ENCODE measurements around the gene MAGI3.

MAGI3 gene

GRCh38 chr1:113369699-113370098 is 20.6 kb upstream of the MAGI3 start:
- no peaks in the 10 kb centered on the region for H3K9me3 ChIP-seq (ENCODE audit: severe bottlenecking)
- no peaks in the 10 kb centered on the region for H3K4me1 ChIP-seq (ENCODE audit: insufficient read depth, poor library complexity, severe bottlenecking)
- no peak for TF ChIP-seq CTCF (IDR thresholded peaks at IDR 0.05; ENCODE audit: poor library complexity, severe bottlenecking)
- no peak overlapping the region for H3K27ac ChIP-seq (ENCODE audit: poor library complexity, severe bottlenecking)
- H3K27me3 ChIP-seq (ENCODE audit: insufficient read depth, poor library complexity, severe bottlenecking): no peaks in the 10 kb centered on the region
- ATAC-seq (ENCODE audit: low read depth) (no peak), DNase-seq (ENCODE audit: low spot score) (no peak)
- no peaks in the 10 kb centered on the region for H3K36me3 ChIP-seq (ENCODE audit: low read depth)
- no peak overlapping the region for H3K4me3 ChIP-seq (ENCODE audit: severe bottlenecking)

- Histone ChIP-seq H3K4me1 (ENCODE audit: insufficient read depth, poor library complexity, severe bottlenecking) (no peaks in the 10 kb centered on the region), H3K36me3 (ENCODE audit: low read depth) (no peaks in the 10 kb centered on the region), H3K4me3 (ENCODE audit: severe bottlenecking) (no peak overlapping the region), H3K9me3 (ENCODE audit: severe bottlenecking) (no peaks in the 10 kb centered on the region), H3K27me3 (ENCODE audit: insufficient read depth, poor library complexity, severe bottlenecking) (no peaks in the 10 kb centered on the region), H3K27ac (ENCODE audit: poor library complexity, severe bottlenecking) (no peak overlapping the region)
- ATAC-seq (ENCODE audit: low read depth): no peak
- TF ChIP-seq CTCF (IDR thresholded peaks at IDR 0.05; ENCODE audit: poor library complexity, severe bottlenecking): no peak
- no peak for DNase-seq (ENCODE audit: low spot score)
Observed at GRCh38 chr1:113370868-113371267, 19.4 kb upstream of the MAGI3 start.

- H3K27ac ChIP-seq (ENCODE audit: poor library complexity, severe bottlenecking): no peak overlapping the region
- no peaks in the 10 kb centered on the region for H3K27me3 ChIP-seq (ENCODE audit: insufficient read depth, poor library complexity, severe bottlenecking)
- H3K36me3 ChIP-seq (ENCODE audit: low read depth): no peaks in the 10 kb centered on the region
- no peak for ATAC-seq (ENCODE audit: low read depth)
- no peaks in the 10 kb centered on the region for H3K9me3 ChIP-seq (ENCODE audit: severe bottlenecking)
- no peak overlapping the region for H3K4me3 ChIP-seq (ENCODE audit: severe bottlenecking)
- DNase-seq (ENCODE audit: low spot score): no peak
- no peak for TF ChIP-seq CTCF (IDR thresholded peaks at IDR 0.05; ENCODE audit: poor library complexity, severe bottlenecking)
- H3K4me1 ChIP-seq (ENCODE audit: insufficient read depth, poor library complexity, severe bottlenecking): no peaks in the 10 kb centered on the region
Observed at GRCh38 chr1:113372546-113372945, 17.8 kb upstream of the MAGI3 start.

- ATAC-seq (ENCODE audit: low read depth) (no peak), DNase-seq (ENCODE audit: low spot score) (no peak)
- Histone ChIP-seq H3K4me1 (ENCODE audit: insufficient read depth, poor library complexity, severe bottlenecking) (no peaks in the 10 kb centered on the region), H3K36me3 (ENCODE audit: low read depth) (no peaks in the 10 kb centered on the region), H3K27me3 (ENCODE audit: insufficient read depth, poor library complexity, severe bottlenecking) (no peaks in the 10 kb centered on the region), H3K4me3 (ENCODE audit: severe bottlenecking) (no peak overlapping the region), H3K9me3 (ENCODE audit: severe bottlenecking) (no peaks in the 10 kb centered on the region), H3K27ac (ENCODE audit: poor library complexity, severe bottlenecking) (no peak overlapping the region)
- TF ChIP-seq CTCF (IDR thresholded peaks at IDR 0.05; ENCODE audit: poor library complexity, severe bottlenecking): no peak
Observed at GRCh38 chr1:113373644-113374043, 16.7 kb upstream of the MAGI3 start.

GRCh38 chr1:113375878-113376277 is 14.4 kb upstream of the MAGI3 start:
- Histone ChIP-seq H3K36me3 (ENCODE audit: low read depth) (no peaks in the 10 kb centered on the region), H3K27me3 (ENCODE audit: insufficient read depth, poor library complexity, severe bottlenecking) (no peaks in the 10 kb centered on the region), H3K4me1 (ENCODE audit: insufficient read depth, poor library complexity, severe bottlenecking) (no peaks in the 10 kb centered on the region), H3K4me3 (ENCODE audit: severe bottlenecking) (no peak overlapping the region), H3K27ac (ENCODE audit: poor library complexity, severe bottlenecking) (no peak overlapping the region), H3K9me3 (ENCODE audit: severe bottlenecking) (no peaks in the 10 kb centered on the region)
- DNase-seq (ENCODE audit: low spot score) (no peak), ATAC-seq (ENCODE audit: low read depth) (no peak)
- no peak for TF ChIP-seq CTCF (IDR thresholded peaks at IDR 0.05; ENCODE audit: poor library complexity, severe bottlenecking)
